HFF-Myc (cell line): ENCODE results near the gene SSC5D.
"Not testable (repeated sequence)": the region's sequence is repeated elsewhere in the genome, so short reads cannot be mapped to it uniquely, and the experiment has no call there.

Experiments
- DNase-seq: peaks from one replicate; pipeline ENCODE4 v3.0.0-alpha.2; 2011; ENCODE audit warnings: low read depth; ENCODE audit errors: extremely low read depth
- H3K4me3 ChIP-seq: replicated peaks from 2 replicates; pipeline ENCODE4 v1.5.1; 2011; ENCODE audit warnings: low read depth, mild to moderate bottlenecking, control low read depth, low read length
- CTCF ChIP-seq: IDR thresholded peaks from 2 replicates; pipeline ENCODE4 v1.5.1; 2012; ENCODE audit warnings: mild to moderate bottlenecking, low read depth, low read length, control low read depth; ENCODE audit errors: missing control alignments

Gene SSC5D

GRCh38 chr19:55443045-55443823 lies 45.0 kb upstream of the SSC5D start, which contains the start of gene SHISA7:
TSS of gene SHISA7 (minus strand) at chr19:55443300. CDS start at chr19:55442863, 437 bp downstream.
- H3K4me3 ChIP-seq: no peak within 1 kb of the TSS

GRCh38 chr19:55443824-55444480 lies 44.3 kb upstream of the SSC5D start:
- DNase-seq: no peak
- H3K4me3 ChIP-seq: no peak overlapping the region
- TF ChIP-seq CTCF: no peak

More at GRCh38 chr19:55443045-55443823, 45.0 kb upstream of the SSC5D start, which contains the start of gene SHISA7:
- DNase-seq: no peak
- no peak for TF ChIP-seq CTCF

- no peak for TF ChIP-seq CTCF
- H3K4me3 ChIP-seq: no peak overlapping the region
- no peak for DNase-seq
These were observed 43.6 kb upstream of the SSC5D start for GRCh38 chr19:55444646-55445045.

GRCh38 chr19:55446060-55446459 lies 42.2 kb upstream of the SSC5D start:
- DNase-seq: no peak
- H3K4me3 ChIP-seq: no peak overlapping the region
- TF ChIP-seq CTCF: no peak

- TF ChIP-seq CTCF: no peak
- no peak for DNase-seq
- no peak overlapping the region for H3K4me3 ChIP-seq
These were observed 40.6 kb upstream of the SSC5D start for GRCh38 chr19:55447421-55448174.

- not testable (repeated sequence) for DNase-seq, H3K4me3 ChIP-seq
These were observed 40.1 kb upstream of the SSC5D start for GRCh38 chr19:55448175-55448490.

- no peak for TF ChIP-seq CTCF
These were observed 38.8 kb upstream of the SSC5D start for GRCh38 chr19:55449469-55449868.

More at GRCh38 chr19:55449469-55449868, 38.8 kb upstream of the SSC5D start:
- no peak for DNase-seq
- H3K4me3 ChIP-seq: no peak overlapping the region
